ENCODE measurements around the gene MXRA5.

DNA sequence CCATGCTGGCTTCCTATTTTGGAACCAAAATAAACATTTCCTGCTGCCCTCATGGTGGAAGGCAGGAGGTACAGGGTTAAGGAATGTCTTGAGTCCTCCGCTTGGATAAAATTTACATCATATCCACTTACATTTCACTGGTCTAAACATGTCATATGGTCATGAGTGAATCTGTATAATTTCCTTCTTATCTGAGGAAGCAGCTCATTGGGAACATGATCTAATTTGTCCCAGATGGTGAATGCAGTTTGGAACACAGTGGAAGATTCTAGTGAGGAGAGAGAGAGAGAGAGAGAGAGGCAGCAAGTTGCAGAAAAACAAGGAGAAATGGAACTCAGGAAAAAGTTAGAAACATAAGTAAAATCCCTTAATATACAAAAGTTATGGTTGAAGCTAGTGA, 46.8 kb downstream of the MXRA5 start:
- TF ChIP-seq, protein P1, sequence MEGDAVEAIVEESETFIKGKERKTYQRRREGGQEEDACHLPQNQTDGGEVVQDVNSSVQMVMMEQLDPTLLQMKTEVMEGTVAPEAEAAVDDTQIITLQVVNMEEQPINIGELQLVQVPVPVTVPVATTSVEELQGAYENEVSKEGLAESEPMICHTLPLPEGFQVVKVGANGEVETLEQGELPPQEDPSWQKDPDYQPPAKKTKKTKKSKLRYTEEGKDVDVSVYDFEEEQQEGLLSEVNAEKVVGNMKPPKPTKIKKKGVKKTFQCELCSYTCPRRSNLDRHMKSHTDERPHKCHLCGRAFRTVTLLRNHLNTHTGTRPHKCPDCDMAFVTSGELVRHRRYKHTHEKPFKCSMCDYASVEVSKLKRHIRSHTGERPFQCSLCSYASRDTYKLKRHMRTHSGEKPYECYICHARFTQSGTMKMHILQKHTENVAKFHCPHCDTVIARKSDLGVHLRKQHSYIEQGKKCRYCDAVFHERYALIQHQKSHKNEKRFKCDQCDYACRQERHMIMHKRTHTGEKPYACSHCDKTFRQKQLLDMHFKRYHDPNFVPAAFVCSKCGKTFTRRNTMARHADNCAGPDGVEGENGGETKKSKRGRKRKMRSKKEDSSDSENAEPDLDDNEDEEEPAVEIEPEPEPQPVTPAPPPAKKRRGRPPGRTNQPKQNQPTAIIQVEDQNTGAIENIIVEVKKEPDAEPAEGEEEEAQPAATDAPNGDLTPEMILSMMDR (IDR thresholded peaks at IDR 0.05; ENCODE audit: insufficient read depth, low read length): no peak
- no peak for TF ChIP-seq SPI1 (IDR thresholded peaks at IDR 0.05; ENCODE audit: borderline replicate concordance, low read depth)
- TF ChIP-seq, protein P2, sequence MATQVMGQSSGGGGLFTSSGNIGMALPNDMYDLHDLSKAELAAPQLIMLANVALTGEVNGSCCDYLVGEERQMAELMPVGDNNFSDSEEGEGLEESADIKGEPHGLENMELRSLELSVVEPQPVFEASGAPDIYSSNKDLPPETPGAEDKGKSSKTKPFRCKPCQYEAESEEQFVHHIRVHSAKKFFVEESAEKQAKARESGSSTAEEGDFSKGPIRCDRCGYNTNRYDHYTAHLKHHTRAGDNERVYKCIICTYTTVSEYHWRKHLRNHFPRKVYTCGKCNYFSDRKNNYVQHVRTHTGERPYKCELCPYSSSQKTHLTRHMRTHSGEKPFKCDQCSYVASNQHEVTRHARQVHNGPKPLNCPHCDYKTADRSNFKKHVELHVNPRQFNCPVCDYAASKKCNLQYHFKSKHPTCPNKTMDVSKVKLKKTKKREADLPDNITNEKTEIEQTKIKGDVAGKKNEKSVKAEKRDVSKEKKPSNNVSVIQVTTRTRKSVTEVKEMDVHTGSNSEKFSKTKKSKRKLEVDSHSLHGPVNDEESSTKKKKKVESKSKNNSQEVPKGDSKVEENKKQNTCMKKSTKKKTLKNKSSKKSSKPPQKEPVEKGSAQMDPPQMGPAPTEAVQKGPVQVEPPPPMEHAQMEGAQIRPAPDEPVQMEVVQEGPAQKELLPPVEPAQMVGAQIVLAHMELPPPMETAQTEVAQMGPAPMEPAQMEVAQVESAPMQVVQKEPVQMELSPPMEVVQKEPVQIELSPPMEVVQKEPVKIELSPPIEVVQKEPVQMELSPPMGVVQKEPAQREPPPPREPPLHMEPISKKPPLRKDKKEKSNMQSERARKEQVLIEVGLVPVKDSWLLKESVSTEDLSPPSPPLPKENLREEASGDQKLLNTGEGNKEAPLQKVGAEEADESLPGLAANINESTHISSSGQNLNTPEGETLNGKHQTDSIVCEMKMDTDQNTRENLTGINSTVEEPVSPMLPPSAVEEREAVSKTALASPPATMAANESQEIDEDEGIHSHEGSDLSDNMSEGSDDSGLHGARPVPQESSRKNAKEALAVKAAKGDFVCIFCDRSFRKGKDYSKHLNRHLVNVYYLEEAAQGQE (IDR thresholded peaks at IDR 0.05; ENCODE audit: insufficient replicate concordance, low read depth): no peak

Measured in HL-60 (cell line).